ENCODE measurements around the gene NOD2.

The NOD2 gene

GRCh38 chr16:50741225-50741780 is 47.9 kb downstream of the NOD2 start:
- TF ChIP-seq CTCF (IDR thresholded peaks at IDR 0.05; ENCODE audit: low read depth, low read length, missing control alignments): no peak
- DNase-seq (ENCODE audit: low read depth): no peak
- H3K4me3 ChIP-seq (ENCODE audit: low read depth, low read length): peak overlapping the region; percentile 41
- in situ Hi-C loops (cut with HindIII; ENCODE audit: low sequenced_read_pairs): no loop called here

- TF ChIP-seq CTCF (IDR thresholded peaks at IDR 0.05; ENCODE audit: low read depth, low read length, missing control alignments): no peak
- DNase-seq (ENCODE audit: low read depth): peak; percentile 99
- in situ Hi-C loops (cut with HindIII; ENCODE audit: low sequenced_read_pairs): no loop called here
- peak within 1 kb of the TSS; percentile 78 for H3K4me3 ChIP-seq (ENCODE audit: low read depth, low read length)
Measured at GRCh38 chr16:50741781-50742575, 48.6 kb downstream of the NOD2 start, which contains the start of gene CYLD. TSS of gene CYLD (plus strand) at chr16:50742086. CDS start at chr16:50749699, 7,613 bp downstream.

GRCh38 chr16:50742576-50743200 is 49.3 kb downstream of the NOD2 start:
- in situ Hi-C loops (cut with HindIII; ENCODE audit: low sequenced_read_pairs): no loop called here
- DNase-seq (ENCODE audit: low read depth): peak; percentile 31
- peak overlapping the region; percentile 78 for H3K4me3 ChIP-seq (ENCODE audit: low read depth, low read length)
- TF ChIP-seq CTCF (IDR thresholded peaks at IDR 0.05; ENCODE audit: low read depth, low read length, missing control alignments): no peak

- no peak for DNase-seq (ENCODE audit: low read depth)
- no peak for TF ChIP-seq CTCF (IDR thresholded peaks at IDR 0.05; ENCODE audit: low read depth, low read length, missing control alignments)
- no peak overlapping the region for H3K4me3 ChIP-seq (ENCODE audit: low read depth, low read length)
- in situ Hi-C loops (cut with HindIII; ENCODE audit: low sequenced_read_pairs): no loop called here
Measured at GRCh38 chr16:50743581-50744225, 50.3 kb downstream of the NOD2 start.

GRCh38 chr16:50744881-50745280 is 51.5 kb downstream of the NOD2 start:
- no peak overlapping the region for H3K4me3 ChIP-seq (ENCODE audit: low read depth, low read length)
- no peak for DNase-seq (ENCODE audit: low read depth)

More at GRCh38 chr16:50744881-50745280, 51.5 kb downstream of the NOD2 start:
- in situ Hi-C loops (cut with HindIII; ENCODE audit: low sequenced_read_pairs): no loop called here
- no peak for TF ChIP-seq CTCF (IDR thresholded peaks at IDR 0.05; ENCODE audit: low read depth, low read length, missing control alignments)
